ENCODE measurements around the gene ARHGAP11B.
"Not testable (repeated sequence)": the region's sequence is repeated elsewhere in the genome, so short reads cannot be mapped to it uniquely, and the experiment has no call there.

- TF ChIP-seq CTCF (IDR thresholded peaks at IDR 0.05), result peak in 1 of 6 experiments; percentile 38
- TF ChIP-seq POLR2A (IDR thresholded peaks at IDR 0.05), result not testable (repeated sequence)
Observed at GRCh38 chr15:30625436-30626193, at the start of gene ARHGAP11B.
